GM12864 (cell line): ENCODE results near the gene PAPOLA.

ENCODE experiments used
- DNase-seq: peaks from one replicate; pipeline ENCODE4 v3.0.0-alpha.2; 2011; ENCODE audit warnings: low read depth
- H3K4me3 ChIP-seq: 2 replicates; pipeline ENCODE4 v1.5.1; 2011; ENCODE audit warnings: mild to moderate bottlenecking, low read depth, low read length, control low read depth
- TF ChIP-seq, protein P1 (sequence below): IDR thresholded peaks from 2 replicates; pipeline ENCODE4 v1.5.1; 2011; ENCODE audit warnings: low read depth, mild to moderate bottlenecking, moderate library complexity, low read length, control low read depth, inconsistent platforms; ENCODE audit errors: missing control alignments

Gene PAPOLA

DNA sequence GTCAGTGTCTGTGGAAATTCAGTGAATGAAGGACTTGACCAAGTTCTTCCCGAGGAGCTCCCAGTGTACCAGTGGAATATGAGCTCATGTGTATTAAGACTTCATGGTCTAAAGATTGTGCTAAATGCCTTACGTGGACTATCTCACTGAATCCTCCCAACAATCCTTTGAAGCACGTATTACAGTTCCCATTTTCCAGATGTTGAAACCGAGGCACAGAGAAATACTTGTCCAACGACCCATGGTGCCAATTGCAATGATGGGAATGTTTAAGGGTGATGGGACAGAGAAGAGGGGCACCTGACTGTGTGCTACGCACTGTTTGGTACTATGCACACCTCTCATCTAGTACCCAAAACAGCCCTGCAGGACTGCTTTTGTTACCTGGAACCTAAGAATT is 77.2 kb downstream of the PAPOLA start:
- no peak for DNase-seq
- TF ChIP-seq, protein P1, sequence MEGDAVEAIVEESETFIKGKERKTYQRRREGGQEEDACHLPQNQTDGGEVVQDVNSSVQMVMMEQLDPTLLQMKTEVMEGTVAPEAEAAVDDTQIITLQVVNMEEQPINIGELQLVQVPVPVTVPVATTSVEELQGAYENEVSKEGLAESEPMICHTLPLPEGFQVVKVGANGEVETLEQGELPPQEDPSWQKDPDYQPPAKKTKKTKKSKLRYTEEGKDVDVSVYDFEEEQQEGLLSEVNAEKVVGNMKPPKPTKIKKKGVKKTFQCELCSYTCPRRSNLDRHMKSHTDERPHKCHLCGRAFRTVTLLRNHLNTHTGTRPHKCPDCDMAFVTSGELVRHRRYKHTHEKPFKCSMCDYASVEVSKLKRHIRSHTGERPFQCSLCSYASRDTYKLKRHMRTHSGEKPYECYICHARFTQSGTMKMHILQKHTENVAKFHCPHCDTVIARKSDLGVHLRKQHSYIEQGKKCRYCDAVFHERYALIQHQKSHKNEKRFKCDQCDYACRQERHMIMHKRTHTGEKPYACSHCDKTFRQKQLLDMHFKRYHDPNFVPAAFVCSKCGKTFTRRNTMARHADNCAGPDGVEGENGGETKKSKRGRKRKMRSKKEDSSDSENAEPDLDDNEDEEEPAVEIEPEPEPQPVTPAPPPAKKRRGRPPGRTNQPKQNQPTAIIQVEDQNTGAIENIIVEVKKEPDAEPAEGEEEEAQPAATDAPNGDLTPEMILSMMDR = no peak
- H3K4me3 ChIP-seq = no peak overlapping the region

DNA sequence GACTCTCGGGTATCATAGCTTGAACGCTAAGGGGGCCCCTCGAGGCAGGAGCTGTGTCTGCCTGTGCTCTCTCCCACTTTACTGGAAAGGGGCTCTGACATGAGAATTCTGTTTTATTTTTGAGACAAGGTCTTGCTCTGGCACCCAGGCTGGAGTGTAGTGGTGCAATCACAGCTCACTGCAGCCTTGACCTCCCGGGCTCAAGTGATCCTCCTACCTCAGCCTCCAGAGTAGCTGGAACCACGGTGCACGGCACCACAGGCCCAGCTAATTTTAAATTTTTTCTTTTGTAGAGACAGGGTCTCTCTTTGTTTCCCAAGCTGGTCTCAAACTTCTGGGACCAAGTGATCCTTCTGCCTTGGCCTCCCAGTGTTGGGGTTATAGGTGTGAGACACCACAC is 77.7 kb downstream of the PAPOLA start:
- TF ChIP-seq, protein P1 = no peak
- no peak for DNase-seq
- no peak overlapping the region for H3K4me3 ChIP-seq

DNA sequence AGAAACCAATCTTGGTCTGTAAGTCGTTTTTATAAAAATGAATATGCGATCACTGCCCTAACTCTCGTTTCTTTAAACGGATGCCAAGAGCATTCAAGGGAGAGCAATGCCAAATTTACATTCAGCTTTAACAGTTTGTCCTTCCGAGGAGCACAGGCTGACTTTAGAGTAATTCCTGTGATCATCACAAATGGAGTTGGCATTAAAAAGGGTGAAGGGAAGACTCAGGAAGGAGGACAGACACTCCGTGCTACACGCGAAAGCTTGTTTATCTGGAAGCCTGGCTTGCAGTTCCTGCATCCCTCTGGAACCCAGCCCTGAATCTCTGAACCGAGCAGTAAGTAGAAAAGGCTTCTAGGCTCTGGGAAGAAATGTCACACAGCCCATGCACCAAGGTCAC is 78.4 kb downstream of the PAPOLA start:
- TF ChIP-seq, protein P1 = no peak

GRCh38 chr14:96581026-96581425 is 78.8 kb downstream of the PAPOLA start:
- DNase-seq = no peak
- TF ChIP-seq, protein P1 = no peak
- no peak overlapping the region for H3K4me3 ChIP-seq

More for the DNA sequence above, 78.4 kb downstream of the PAPOLA start:
- no peak for DNase-seq
- H3K4me3 ChIP-seq = no peak overlapping the region

DNA sequence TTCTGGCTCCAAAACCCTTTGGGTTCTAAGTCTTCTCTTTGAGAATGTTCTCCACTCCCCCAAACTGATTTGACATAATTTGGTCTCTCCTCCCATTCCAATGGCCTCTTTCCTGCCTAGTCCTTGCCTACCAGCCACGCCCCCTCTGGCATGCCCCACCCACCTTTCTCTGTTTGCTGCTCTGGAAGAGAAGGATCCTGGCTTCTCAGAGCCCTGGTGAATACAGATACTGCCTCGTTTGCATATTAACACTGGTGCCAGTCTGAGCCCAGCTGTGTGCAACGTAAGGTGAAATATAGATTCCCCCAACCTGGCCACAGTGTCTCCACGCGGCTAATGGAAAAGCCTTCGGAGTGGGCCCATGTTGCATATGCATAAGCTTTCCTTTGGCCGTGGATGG is 79.7 kb downstream of the PAPOLA start:
- TF ChIP-seq, protein P1 = no peak
- no peak for DNase-seq
- H3K4me3 ChIP-seq = no peak overlapping the region

DNA sequence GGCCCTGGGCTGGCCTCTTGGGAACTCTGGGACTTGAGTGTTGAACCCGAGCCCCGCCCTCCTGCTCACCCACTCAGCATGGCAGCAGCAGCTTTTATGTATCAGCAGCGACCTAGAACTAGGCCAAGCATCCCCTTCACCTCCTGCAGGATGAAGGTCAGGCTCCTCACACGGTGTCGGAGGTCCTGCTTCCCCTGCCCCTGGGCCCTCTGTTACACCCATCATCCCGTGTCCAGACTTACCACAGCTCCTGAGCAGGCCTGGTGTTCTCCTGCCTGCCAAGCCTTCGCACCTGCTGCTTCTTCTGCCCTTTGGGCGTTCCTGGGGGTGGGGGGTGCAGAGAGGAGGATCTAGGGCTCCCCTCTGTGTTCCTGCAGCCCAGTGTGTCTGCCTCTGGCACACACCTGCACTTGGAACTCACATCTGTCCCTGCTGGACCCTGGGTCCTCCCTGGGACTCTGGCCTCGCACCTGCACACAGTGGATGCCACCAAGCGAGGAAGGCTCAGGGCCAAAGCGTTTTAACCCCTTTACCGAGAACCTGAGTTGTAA is 80.3 kb downstream of the PAPOLA start:
- no peak for DNase-seq
- no peak overlapping the region for H3K4me3 ChIP-seq
- TF ChIP-seq, protein P1 = no peak

- H3K4me3 ChIP-seq = no peak overlapping the region
- TF ChIP-seq, protein P1 = no peak
- DNase-seq = no peak
These were observed 80.8 kb downstream of the PAPOLA start for GRCh38 chr14:96582995-96583394.
